Colonic mucosa (tissue), 4 donors: ENCODE measurements around the gene DCAF4L1. TPM values are rescaled to one million over a fixed set of nuclear protein-coding genes. Genes with fewer than 3 reads are reported as not detected.

Source experiments
- DNase-seq: peaks from one replicate; pipeline ENCODE4 v3.0.0-alpha.2; 2020
- H3K27ac ChIP-seq: fragments of 200-600 bp; one replicate; pipeline ENCODE4 v1.8.0; 2021
- H3K27me3 ChIP-seq: fragments of 200-600 bp; one replicate; pipeline ENCODE4 v1.8.0; 2021
- H3K36me3 ChIP-seq: fragments of 200-600 bp; one replicate; pipeline ENCODE4 v1.8.0; 2021
- H3K4me1 ChIP-seq: fragments of 200-600 bp; one replicate; pipeline ENCODE4 v1.8.0; 2021; ENCODE audit warnings: mild to moderate bottlenecking
- H3K4me3 ChIP-seq: fragments of 200-600 bp; one replicate; pipeline ENCODE4 v1.8.0; 2021
- H3K9ac ChIP-seq, 2 donors: one replicate each; pipeline ENCODE4 v1.7.0; 2013; ENCODE audit warnings: control low read depth in 2 of 2, low read depth in 2 of 2, low read length in 2 of 2
- H3K9me3 ChIP-seq: fragments of 200-600 bp; one replicate; pipeline ENCODE4 v1.8.0; 2021
- CTCF ChIP-seq: fragments of 200-600 bp; IDR thresholded peaks from one replicate; pipeline ENCODE4 v1.8.0; 2022; ENCODE audit warnings: antibody characterized with exemption, mild to moderate bottlenecking
- intact Hi-C: fragments of 100-400 bp; cut with DNase I; formaldehyde crosslinking; loops from one replicate; pipeline ENCODE4 v1.14.1; 2022
- total RNA-seq, 2 donors: library from RNA; stranded (reverse); fragmentation: NEBNext Ultra II Directional in 1 of 2; extraction: Animal tissue kit (Norgen Biotek cat#: 25700) in 1 of 2; gene quantifications; one replicate each; pipeline ENCODE4 v1.2.1, GENCODE V29; 2021
- donor health status: healthy.
- donor health status: DM: no; HTN: no; CAD: no.
- donor health status: DM: no; HTN: no; CAD: no.

DCAF4L1 gene
- total RNA-seq, 2 donors from 2014 or later = 0.05 to 0.15 TPM

- TF ChIP-seq CTCF = no peak
- intact Hi-C loops = no loop called here
- Histone ChIP-seq H3K27ac (no peak overlapping the region), H3K4me3 (no peak overlapping the region), H3K9me3 (no peaks in the 10 kb centered on the region), H3K27me3 (no peaks in the 10 kb centered on the region), H3K4me1 (no peaks in the 10 kb centered on the region), H3K36me3 (no peaks in the 10 kb centered on the region), H3K9ac (no peak overlapping the region)
- no peak for DNase-seq
Observed at GRCh38 chr4:41949531-41949930, 32.0 kb upstream of the DCAF4L1 start.

- Histone ChIP-seq H3K9ac (no peak overlapping the region), H3K36me3 (no peaks in the 10 kb centered on the region), H3K4me3 (no peak overlapping the region), H3K27ac (no peak overlapping the region), H3K27me3 (no peaks in the 10 kb centered on the region), H3K9me3 (no peaks in the 10 kb centered on the region), H3K4me1 (no peaks in the 10 kb centered on the region)
- no peak for DNase-seq
- intact Hi-C loops = no loop called here
- TF ChIP-seq CTCF = no peak
Observed at GRCh38 chr4:41957634-41958033, 23.9 kb upstream of the DCAF4L1 start.

- no peak for DNase-seq
- intact Hi-C loops = no loop called here
- no peak overlapping the region for H3K4me3 ChIP-seq
- no peaks in the 10 kb centered on the region for H3K36me3 ChIP-seq
- H3K9ac ChIP-seq = no peak overlapping the region
- no peak for TF ChIP-seq CTCF
- no peaks in the 10 kb centered on the region for H3K27me3 ChIP-seq
- H3K9me3 ChIP-seq = no peaks in the 10 kb centered on the region
- H3K4me1 ChIP-seq = no peaks in the 10 kb centered on the region
- no peak overlapping the region for H3K27ac ChIP-seq
Observed at GRCh38 chr4:41963105-41963504, 18.5 kb upstream of the DCAF4L1 start.

GRCh38 chr4:41964401-41964800 is 17.2 kb upstream of the DCAF4L1 start:
- Histone ChIP-seq H3K4me3 (no peak overlapping the region), H3K9me3 (no peaks in the 10 kb centered on the region), H3K36me3 (no peaks in the 10 kb centered on the region), H3K27me3 (no peaks in the 10 kb centered on the region), H3K4me1 (no peaks in the 10 kb centered on the region), H3K9ac (no peak overlapping the region), H3K27ac (no peak overlapping the region)
- DNase-seq = no peak
- intact Hi-C loops = no loop called here
- no peak for TF ChIP-seq CTCF

GRCh38 chr4:41967392-41967791 is 14.2 kb upstream of the DCAF4L1 start:
- no peak overlapping the region for H3K27ac ChIP-seq
- TF ChIP-seq CTCF = no peak
- intact Hi-C loops = no loop called here
- no peak for DNase-seq
- no peaks in the 10 kb centered on the region for H3K4me1 ChIP-seq
- H3K27me3 ChIP-seq = no peaks in the 10 kb centered on the region
- H3K9me3 ChIP-seq = no peaks in the 10 kb centered on the region
- H3K36me3 ChIP-seq = no peaks in the 10 kb centered on the region
- no peak overlapping the region for H3K4me3 ChIP-seq
- H3K9ac ChIP-seq = no peak overlapping the region

- intact Hi-C loops = no loop called here
- no peak overlapping the region for H3K9ac ChIP-seq
- no peaks in the 10 kb centered on the region for H3K27me3 ChIP-seq
- H3K4me1 ChIP-seq = no peaks in the 10 kb centered on the region
- no peak overlapping the region for H3K27ac ChIP-seq
- H3K36me3 ChIP-seq = no peaks in the 10 kb centered on the region
- no peaks in the 10 kb centered on the region for H3K9me3 ChIP-seq
- no peak overlapping the region for H3K4me3 ChIP-seq
- no peak for TF ChIP-seq CTCF
- no peak for DNase-seq
Observed at GRCh38 chr4:41969671-41970070, 11.9 kb upstream of the DCAF4L1 start.
